HG03521 (cell line): Measurements from ENCODE around the gene GPR39.

Experiments used
- ATAC-seq: cut with Tn5 transposase; IDR thresholded peaks from one replicate; pipeline ENCODE4 v1.9.1; 2021; ENCODE audit warnings: mild to moderate bottlenecking, moderate library complexity; ENCODE audit not compliant: unreplicated experiment

Gene GPR39

DNA sequence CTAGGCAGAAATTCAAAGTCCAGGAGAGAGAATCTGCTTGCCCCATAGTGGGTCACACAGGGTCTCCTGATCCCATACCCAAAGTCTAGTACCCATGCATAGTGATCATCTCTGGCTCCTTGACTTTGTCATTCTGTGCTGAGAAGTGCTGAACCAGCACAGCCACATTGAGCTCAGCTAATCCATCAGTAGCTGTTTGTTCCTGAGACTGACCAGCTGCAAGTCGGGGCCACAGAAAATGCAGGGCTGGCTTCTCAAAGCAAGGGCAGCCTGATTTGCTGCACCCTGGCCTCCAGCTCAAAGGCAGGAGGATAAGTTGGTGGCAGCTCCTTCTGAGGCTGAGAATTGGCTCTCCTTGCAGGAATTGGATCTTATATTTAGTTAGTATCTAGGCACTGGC is 181.2 kb downstream of the GPR39 start:
- no peak for ATAC-seq

DNA sequence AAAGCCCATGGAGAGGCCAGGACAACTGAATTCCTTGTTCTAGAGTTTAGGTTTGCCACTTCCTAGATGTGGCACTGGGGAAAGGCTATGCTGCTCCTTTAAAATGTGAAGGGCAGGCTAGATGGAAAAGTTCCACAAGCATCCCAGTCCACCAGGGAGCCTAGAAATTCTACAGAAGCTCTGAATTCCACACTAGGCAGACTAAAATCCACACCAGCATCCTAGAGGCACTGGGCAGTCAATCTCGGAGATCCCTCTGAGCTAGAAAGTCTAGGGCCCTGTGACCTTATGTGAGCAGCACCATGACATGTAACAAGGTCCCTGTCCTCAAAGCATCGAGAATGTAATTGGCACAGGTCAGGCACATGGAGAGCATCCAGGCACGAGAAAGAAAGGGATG is 181.9 kb downstream of the GPR39 start:
- no peak for ATAC-seq

DNA sequence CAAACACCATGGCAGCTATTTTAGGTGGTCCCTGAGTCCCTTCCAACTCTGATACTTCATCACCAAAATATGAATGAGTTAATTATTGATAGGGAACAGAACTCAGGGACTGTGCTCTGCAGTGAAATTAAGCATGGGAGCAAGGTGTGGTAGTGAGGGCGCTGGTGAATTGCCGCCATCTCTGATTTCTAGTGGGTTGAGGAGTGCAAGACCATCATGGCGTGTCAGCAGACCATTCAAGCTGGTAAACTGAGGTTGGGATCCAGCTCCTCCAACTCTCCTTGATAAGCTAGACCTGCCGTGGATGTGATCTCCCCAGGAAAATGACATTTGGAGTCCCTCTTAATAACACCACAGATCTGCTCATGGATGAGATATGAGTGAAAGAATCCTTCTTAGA is 183.0 kb downstream of the GPR39 start:
- no peak for ATAC-seq

DNA sequence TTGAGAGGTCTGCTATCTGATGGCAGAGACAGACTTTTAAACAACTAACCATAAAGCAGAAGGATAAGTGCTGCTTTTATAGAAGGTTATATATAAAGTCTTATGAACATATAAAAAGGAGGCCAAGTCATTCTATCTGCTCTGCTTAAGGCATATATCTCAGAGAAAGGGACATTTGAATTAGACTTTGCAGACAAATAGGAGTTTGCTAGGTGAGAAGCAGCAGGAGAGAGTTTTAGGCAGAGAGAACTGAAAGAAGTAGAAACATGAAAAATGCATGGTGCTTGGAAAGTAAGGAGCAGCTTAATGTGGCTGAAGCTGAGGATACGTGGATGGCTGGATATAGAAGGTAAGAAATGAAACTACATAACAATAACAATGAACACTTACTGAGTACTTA is 188.0 kb downstream of the GPR39 start:
- ATAC-seq, result no peak

DNA sequence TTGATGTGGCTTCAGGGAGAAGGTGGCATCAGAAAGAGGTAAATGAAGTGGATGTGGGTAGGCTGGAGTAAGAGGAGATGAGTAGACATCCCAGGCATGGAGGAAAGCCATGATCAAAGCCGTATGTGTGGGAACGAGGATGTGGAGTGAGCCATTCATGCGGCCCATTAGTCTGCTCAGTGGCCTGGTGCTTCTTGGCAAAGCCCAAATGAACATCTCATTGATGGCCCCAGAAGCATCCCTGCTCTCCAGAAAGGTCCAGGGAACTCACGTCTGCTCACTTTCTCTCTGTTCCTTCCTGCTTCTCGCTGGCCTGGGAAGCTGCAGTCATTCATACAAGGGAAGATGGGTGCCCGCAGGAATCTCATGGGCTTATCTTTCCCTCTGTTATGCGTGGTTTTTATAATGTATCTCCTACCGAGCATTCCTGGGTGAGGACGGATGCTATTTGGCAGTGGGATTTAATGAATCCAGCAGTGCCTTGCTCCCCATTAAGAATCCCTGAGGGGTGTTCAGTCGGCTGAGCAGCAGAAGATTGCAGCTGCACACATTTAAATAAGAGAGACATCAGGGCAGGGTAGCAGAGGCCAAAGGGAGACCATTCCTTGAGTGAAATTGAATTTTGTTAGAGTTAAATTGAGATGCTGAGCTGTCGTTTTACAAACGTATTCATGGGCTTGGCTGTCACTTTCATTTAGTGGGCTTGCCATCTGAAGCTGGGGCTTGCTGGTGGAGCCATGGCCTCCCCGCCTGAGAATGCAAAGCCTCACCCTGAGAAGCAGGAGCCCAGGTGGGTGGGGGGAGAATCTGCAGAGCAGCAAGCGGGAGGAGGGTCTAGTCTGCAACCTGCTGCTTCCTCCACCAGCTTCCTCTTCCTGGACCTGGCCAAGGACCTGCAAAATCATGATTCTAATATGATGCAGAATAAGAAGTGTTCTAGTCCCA is 188.9 kb downstream of the GPR39 start:
- ATAC-seq, result no peak

DNA sequence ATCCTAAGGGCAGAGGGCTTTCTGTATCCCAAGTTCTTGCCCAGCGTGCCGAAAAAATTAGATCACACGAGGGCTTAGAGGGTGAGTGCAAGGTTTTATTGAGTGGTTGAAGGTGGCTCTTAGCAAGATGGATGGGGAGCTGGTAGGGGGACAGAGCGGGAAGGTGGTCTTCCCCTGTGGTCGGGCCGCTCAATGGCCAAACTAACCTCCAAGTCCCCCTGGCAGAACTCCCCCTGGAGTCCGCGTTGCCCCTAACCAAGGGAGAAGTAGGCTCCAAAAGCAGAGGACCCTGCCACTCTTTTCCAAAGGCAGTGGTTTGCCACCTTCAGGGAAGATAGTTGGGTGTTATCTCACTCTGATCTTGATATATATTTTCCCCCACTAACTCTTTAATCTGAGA is 190.0 kb downstream of the GPR39 start:
- no peak for ATAC-seq

DNA sequence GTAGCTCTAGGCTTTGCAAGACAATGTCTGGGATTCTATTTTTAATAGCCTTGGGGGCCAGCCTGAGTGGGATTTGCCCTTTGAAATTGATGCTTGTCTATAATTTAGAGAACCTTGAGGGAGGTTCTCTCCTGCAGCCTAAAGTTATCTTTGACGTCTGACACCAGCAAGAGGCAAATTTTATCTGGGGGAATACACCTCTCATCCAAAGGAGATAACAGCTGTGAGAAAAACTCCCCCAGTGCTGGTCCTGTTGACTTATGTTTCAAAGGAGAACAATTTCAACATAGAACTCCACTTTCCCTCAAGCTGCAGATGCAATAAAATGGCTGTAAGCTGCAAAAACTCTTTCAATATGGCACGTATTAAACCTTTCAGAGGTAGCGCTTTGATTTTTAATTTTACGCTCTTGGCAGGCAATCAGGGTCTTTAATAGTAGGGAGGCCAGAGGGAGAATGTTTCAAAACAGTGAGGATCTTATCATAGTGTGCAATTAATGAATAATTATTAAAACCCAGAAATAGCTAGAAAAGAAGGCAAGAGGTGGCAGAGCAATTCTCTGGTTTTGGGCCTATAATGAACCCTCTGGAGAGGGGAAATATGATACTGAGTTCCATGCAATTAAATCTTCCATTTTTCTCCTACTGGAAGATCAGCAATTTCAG is 191.0 kb downstream of the GPR39 start:
- ATAC-seq, result no peak

DNA sequence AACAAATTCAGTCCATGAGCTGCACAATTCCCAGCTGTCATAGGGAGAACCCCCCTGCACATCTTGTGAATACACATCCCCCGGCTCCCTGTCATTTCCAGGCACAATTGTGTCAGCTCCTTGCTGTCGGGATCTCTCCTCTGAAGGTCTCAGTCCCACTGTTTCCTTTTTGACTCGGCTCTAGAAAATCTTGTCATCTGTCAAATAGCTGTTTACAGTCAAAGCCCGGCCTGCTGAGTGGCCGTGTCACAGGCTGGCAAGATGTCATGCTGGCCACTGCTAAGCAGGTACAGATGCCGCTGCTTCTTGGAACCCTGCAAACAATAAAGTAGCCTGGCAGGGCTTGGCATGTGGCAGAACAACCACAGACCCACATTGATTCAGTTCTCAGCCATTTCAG is 191.7 kb downstream of the GPR39 start:
- no peak for ATAC-seq

DNA sequence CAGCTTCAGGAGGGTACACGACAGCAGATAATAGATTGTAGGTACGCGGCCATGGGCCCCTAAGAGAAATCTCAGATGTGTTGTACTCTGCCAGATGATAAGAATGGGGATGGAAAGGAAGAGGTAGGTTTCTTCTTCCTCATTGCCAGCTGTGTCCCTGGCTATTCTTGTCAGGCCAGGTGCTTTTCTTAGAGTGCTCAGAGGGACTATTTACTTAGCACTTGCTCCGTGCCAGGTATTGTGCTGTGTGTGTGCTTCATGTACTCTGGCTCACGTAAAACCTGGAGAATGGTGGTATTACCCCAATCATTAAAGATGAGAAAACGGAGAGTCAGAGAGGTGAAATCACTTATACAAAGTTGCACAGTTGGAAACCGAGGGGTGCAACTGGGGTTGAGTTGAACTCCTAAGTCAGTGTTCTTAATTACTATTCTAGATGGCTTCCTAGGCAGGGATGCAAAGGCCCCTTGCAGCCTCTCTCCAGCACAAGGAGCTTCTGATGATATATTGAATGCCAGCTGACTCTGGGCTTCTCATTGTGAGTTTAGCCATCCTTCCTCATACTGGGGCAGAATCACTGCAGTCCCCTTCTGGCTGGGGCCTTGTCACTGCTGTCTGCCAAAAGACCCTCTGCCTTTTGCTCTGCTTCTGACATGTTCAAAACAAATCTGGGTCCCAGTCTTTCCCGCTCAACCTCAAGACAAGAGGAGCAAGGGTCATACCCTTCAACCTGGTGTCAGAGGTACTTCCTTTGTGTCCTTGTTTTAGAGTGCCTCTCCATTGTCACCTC is 192.7 kb downstream of the GPR39 start:
- ATAC-seq, result no peak

DNA sequence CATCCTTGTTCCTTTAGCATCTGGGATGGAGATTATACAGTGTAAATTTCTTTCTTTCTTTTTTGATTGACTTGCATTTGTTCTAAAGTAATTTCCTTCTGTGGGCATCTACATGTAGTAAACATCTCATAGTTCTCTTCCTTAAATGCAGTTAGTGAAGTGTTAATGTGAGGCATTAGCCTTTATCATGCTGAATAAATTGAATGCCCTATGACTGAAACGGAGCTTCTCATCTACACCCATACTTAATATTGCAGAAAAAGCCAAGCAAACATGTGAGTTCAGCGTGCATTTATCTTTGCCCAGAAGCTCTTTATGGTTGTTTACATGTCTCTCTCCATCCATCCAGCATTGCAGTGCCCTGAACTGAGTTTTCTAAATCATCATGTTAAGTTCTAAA is 195.1 kb downstream of the GPR39 start:
- no peak for ATAC-seq

DNA sequence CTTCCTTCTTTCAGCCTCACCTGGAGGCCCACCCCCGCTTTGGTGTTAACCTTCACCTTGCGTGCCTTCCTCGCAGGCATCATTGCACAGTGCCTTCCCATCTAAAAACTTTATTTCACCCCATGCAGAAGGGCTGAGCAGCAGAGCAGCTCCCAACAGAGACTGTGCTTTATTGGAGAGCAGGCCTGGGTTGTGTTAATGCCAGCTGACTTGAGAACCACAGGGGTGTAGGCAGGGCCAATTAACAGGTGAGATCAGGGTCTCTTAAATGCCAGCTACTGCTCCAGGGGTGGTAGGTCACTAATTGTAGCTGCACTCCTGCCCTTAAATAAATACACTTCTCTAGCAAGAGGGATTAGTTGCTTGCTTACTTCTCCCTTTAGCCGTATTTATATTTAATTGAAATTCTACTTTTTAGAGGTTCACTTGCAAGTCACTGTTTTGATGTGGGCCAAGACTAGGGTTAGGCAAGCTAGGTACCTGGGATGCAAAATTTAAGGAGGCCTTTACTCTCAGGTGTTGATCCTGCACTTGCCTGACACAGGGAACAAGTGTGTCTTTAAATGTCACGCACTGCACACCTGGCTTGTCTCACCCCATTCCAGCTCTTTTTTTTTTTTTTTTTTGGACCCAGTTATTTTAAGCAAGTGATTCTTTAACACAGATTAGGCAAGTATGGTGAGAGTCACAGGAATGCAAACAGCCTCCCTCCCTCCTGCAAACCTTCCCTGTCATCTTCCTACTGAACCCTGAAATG is 198.9 kb downstream of the GPR39 start:
- no peak for ATAC-seq

DNA sequence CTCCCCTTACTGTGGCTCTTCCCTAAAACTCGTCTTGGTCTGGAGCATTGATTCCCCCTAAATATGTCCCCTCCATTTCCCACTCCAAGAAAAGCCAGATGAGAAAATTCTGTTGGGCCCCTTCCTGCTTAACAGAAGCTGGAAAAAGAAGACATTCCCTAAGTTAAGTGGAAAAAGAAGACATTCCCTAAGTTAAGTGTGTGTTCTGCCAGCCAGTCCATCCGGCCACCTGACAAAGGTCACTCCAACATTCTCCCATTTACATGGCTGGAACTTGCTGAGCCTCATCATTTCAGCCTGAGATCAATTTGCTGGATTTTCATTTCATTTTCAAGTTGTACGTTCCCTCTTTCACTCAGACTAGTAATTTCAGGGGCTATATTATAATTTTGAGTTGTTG is 201.4 kb downstream of the GPR39 start:
- no peak for ATAC-seq

DNA sequence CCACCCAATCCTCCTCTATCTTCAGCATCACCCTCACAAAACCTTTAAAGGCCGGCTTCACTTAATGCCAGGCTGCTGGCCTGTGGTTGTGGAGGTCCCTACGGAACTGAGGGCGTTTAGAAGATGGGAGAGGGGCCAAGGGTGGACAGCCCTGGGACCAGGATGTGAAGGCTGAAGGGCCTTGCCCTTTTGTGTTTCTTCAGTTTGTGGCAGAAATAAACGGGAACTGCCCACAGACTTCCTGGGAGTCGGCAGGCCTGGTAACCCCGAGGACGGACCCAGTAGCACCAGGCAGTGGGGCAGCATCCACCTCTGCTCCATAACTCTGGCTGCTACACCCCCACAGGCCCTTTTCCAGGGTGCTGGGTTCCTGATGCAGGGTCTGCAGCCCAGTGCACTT is 202.1 kb downstream of the GPR39 start:
- no peak for ATAC-seq

DNA sequence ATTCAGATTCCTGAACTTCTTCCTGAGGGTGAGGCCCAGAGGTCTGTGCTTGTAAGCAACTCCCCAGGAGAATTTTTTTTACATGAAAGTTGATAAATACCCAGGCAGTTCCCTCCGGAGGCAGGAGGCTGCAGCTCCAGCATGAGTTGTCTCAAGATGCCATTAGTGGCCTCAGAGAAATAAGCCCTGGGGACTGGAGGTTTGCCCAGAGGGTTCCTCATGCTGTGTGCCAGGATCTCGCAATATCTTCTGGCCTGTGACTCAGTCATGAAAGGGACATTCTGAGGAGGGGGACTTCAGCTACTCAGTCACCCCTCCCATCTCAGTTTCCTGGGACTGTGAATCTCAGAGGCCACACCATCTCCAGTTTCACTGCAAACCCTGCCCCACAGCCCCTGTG is 203.5 kb downstream of the GPR39 start:
- no peak for ATAC-seq

DNA sequence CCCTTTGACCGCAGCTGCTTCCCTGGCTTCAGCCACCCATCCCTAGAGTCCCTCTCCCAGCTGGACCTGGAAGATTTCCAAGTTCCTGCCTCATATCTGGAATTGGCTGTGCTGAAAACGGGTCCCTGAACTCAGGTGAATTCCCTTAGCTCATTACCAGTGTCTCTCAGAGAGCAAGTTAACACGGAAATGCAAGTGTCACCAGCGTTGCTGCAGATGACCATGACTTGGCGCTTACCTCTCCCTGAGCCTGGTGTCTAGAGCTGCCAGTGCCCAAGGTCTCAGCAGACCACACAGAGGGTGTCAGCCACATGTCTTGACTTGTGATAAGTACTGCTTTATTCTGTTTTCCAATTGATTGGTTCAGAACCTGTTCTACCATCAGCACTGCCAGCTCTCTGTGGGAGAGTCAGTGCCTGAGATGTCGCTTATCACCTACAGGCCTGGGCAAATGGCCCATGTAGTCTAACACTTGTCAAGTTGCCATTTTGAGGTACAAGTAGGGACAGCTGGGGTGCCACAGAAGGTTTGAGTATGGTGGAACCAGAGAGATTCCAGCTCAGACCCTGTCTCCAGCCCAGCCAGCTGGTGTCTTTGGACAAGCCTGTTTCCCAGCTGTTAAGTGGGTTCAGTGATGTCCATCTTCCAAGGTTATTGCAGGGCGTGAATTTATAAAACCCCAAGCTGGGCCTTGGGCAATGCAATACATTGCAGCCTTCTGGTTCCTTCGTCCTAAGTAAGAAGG is 204.7 kb downstream of the GPR39 start:
- no peak for ATAC-seq

DNA sequence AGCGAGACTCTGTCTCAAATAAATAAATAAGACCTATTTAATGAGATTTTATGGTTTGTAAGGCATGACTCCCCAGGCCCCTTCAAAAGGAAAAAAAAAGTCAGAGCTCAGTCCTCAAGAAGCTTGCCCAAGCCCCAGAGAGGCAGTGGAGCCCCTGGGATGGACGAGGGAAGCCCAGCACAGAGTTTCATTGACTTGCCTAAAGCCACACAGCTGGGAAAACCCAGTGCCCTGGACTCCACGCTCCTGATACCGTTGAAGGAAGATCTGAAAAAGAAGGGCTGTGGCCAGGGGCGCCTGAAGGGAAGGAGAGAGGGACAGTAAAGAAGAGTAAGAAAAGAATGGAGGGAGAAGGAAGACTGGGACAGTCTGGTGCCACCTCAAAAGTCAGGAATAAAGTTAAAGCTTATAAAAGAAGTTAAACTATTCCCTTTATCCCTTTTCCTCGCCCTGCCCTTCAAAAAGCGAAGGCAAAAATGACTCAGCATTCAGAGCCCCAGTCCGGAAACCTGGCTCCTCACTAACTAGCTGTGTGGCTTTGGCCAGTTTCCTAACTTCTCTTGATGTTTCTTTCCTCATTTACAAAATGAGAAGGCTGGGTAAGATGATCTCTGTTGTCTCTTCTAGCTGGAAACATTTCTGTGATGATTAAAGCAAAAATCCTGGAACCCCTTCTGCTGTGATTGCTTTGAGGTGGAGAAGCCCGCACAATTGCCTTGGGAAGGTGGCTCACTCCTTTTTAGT is 206.7 kb downstream of the GPR39 start:
- ATAC-seq, result no peak

DNA sequence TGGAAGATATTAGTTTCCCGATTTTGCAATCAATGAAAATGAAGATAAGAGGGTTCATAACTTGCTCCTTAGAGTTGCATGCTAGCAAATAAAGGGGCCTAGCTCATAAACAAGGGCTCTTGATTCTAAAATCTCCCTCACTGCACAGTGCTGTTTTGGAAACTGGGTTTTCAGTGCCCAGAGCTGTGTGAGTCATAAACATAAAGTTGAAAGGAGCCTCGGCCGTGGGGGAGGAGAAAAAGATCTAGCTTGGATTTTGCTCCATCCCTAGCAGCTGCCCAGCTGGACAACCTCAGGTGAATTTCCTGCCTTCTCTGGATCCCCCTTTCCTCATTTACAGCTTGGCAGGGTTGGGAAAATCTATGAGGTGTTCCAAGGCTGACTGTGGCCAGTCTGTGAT is 210.9 kb downstream of the GPR39 start:
- no peak for ATAC-seq

DNA sequence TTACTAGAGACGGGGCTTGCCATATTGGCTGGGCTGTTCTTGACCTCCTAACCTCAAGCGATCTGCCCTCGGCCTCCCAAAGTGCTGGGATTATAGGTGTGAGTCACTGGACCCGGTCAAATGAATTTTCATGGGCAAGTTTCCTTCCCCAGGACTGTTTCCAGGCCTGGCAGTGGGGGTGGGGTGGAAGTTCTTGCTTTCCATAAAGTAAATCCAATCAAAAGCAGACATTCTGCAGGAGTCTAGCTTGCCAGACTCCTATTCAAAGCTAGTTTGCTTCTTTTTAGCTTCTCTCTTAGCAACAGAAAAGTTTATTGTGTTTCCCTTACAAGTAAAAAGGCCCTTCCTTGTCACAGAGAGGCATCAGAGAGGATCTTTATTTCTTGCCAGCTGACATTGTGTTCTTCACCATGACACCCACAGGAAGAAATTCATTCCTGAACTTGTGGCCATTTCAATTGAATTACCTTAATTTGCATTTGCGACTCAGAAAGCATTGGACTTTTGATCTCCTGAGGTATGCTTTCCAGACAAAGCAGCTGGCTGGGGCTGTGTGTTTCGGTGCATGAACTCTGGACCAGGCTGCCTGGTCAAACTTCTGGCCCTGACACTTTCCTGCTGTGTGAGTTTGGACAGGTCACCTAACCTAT is 215.5 kb downstream of the GPR39 start:
- ATAC-seq, result no peak

DNA sequence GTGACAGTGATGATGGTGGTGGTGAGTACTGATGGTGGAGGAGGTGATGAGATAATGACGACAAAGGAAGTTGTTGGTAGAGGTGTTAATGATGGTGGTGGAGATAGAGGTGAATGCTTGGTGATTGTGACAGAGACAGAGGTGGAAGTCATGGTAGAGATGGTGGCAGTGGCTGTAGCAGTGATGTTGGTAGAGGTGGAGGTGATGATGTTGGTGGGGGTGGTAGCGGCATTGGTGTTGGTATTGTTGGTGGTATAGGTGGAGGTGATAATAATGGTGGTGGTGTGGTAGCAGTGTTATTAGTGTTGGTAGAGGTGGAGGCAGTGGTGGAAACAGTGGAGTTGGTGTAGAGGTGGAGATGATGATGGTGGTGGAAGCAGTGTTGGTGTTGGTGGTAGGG is 217.0 kb downstream of the GPR39 start:
- no peak for ATAC-seq
